Sigmoid colon (tissue), 4 donors: Measurements from ENCODE around the gene MYRF.

ENCODE experiments used
- CTCF ChIP-seq, 4 experiments: fragments of 450-650 bp in 3 of 4; fragments of 200-600 bp in 1 of 4; IDR thresholded peaks; one replicate each; pipeline ENCODE4 v1.5.1; 2016 to 2019; ENCODE audit warnings: antibody characterized with exemption in 4 of 4, mild to moderate bottlenecking in 3 of 4, moderate library complexity in 2 of 4
- EP300 ChIP-seq, 4 donors: sonication (generic); formaldehyde crosslinking; IDR thresholded peaks; one replicate each; pipeline ENCODE4 v1.6.1; 2017; ENCODE audit warnings: antibody characterized with exemption in 4 of 4
- POLR2AphosphoS5 ChIP-seq, 4 donors: sonication (generic); formaldehyde crosslinking; IDR thresholded peaks; one replicate each; pipeline ENCODE4 v1.6.1; 2017; ENCODE audit warnings: antibody characterized with exemption in 4 of 4

GRCh38 chr11:61787928-61788491, 35.6 kb downstream of the MYRF start:
- TF ChIP-seq CTCF (IDR thresholded peaks at IDR 0.05) (no peak), POLR2AphosphoS5 (IDR thresholded peaks at IDR 0.05) (no peak), EP300 (IDR thresholded peaks at IDR 0.05) (no peak)
